Neuronal stem cell (in vitro differentiated cells): ENCODE data around the gene NTN1.

Source experiments
- DNase-seq: peaks from one replicate; pipeline ENCODE4 v3.0.0-alpha.2; 2013; ENCODE audit warnings: low spot score
- H2AFZ ChIP-seq: one replicate; pipeline ENCODE4 v1.6.1; 2013; ENCODE audit warnings: mild to moderate bottlenecking, low read length, inconsistent platforms
- H2AK5ac ChIP-seq: 2 replicates; pipeline ENCODE4 v1.6.1; 2013; ENCODE audit warnings: low read depth, mild to moderate bottlenecking, inconsistent platforms, low read length, moderate library complexity, mixed read lengths
- H2BK120ac ChIP-seq: 2 replicates; pipeline ENCODE4 v1.6.1; 2013; ENCODE audit warnings: low read depth, mild to moderate bottlenecking, inconsistent platforms, low read length, moderate library complexity, mixed read lengths
- H2BK12ac ChIP-seq: one replicate; pipeline ENCODE4 v1.6.1; 2013; ENCODE audit warnings: low read length, inconsistent platforms
- H2BK15ac ChIP-seq: 2 replicates; pipeline ENCODE4 v1.6.1; 2013; ENCODE audit warnings: mild to moderate bottlenecking, low read length, inconsistent platforms, mixed read lengths
- H2BK5ac ChIP-seq: one replicate; pipeline ENCODE4 v1.6.1; 2013; ENCODE audit warnings: inconsistent platforms, mild to moderate bottlenecking, low read length, moderate library complexity
- H3K14ac ChIP-seq: one replicate; pipeline ENCODE4 v1.6.1; 2013; ENCODE audit warnings: low read length, inconsistent platforms
- H3K18ac ChIP-seq: 2 replicates; pipeline ENCODE4 v1.6.1; 2013; ENCODE audit warnings: low read length, inconsistent platforms
- H3K23ac ChIP-seq: 2 replicates; pipeline ENCODE4 v1.6.1; 2013; ENCODE audit warnings: low read depth, mild to moderate bottlenecking, mixed read lengths, low read length, inconsistent platforms; ENCODE audit not compliant: poor library complexity
- H3K27ac ChIP-seq: replicated peaks from 3 replicates; pipeline ENCODE4 v1.5.1; 2013; ENCODE audit warnings: low read length, inconsistent platforms
- H3K27me3 ChIP-seq, 3 experiments: 2 replicates each; pipeline ENCODE4 v1.6.1; 2013; ENCODE audit warnings: low read length in 3 of 3, mild to moderate bottlenecking in 2 of 3, inconsistent platforms in 1 of 3, low read depth in 1 of 3, mixed read lengths in 1 of 3, moderate library complexity in 1 of 3; ENCODE audit not compliant: control insufficient read depth in 3 of 3, insufficient read depth in 3 of 3
- H3K36me3 ChIP-seq, 2 donors: replicated peaks in 1 of 2; 2 replicates each; pipeline ENCODE4 v1.6.1; 2013; ENCODE audit warnings: low read length in 2 of 2; ENCODE audit not compliant: control insufficient read depth in 2 of 2, insufficient read depth in 2 of 2
- H3K4ac ChIP-seq: 2 replicates; pipeline ENCODE4 v1.6.1; 2013; ENCODE audit warnings: inconsistent platforms, mild to moderate bottlenecking, low read length, moderate library complexity
- H3K4me1 ChIP-seq, 2 donors: 1 replicate in 1 of 2; 2 replicates in 1 of 2; pipeline ENCODE4 v1.6.1; 2013; ENCODE audit warnings: low read length in 2 of 2, low read depth in 1 of 2; ENCODE audit not compliant: control insufficient read depth in 2 of 2, insufficient read depth in 1 of 2
- H3K4me2 ChIP-seq: one replicate; pipeline ENCODE4 v1.6.1; 2013; ENCODE audit warnings: mild to moderate bottlenecking, low read length, inconsistent platforms; ENCODE audit not compliant: insufficient read depth, poor library complexity, severe bottlenecking
- H3K4me3 ChIP-seq, 2 donors: 2 replicates each; pipeline ENCODE4 v1.5.1; 2013; ENCODE audit warnings: low read length in 2 of 2, mild to moderate bottlenecking in 2 of 2, inconsistent platforms in 1 of 2, moderate library complexity in 1 of 2
- H3K79me1 ChIP-seq: one replicate; pipeline ENCODE4 v1.6.1; 2013; ENCODE audit warnings: low read depth, mild to moderate bottlenecking, inconsistent platforms, low read length, moderate library complexity
- H3K9ac ChIP-seq: one replicate; pipeline ENCODE4 v1.6.1; 2013; ENCODE audit warnings: mild to moderate bottlenecking, low read depth, low read length, inconsistent platforms; ENCODE audit not compliant: poor library complexity
- H3K9me3 ChIP-seq, 2 donors: replicated peaks in 1 of 2; 2 replicates each; pipeline versions ENCODE3 to v1.6.1; 2013; ENCODE audit warnings: low read length in 2 of 2, mild to moderate bottlenecking in 2 of 2, inconsistent platforms in 1 of 2, low read depth in 1 of 2, mixed read lengths in 1 of 2, moderate library complexity in 1 of 2; ENCODE audit not compliant: control insufficient read depth in 2 of 2, insufficient read depth in 1 of 2
- H4K8ac ChIP-seq: one replicate; pipeline ENCODE4 v1.6.1; 2013; ENCODE audit warnings: low read depth, mild to moderate bottlenecking, inconsistent platforms, low read length, moderate library complexity
- H4K91ac ChIP-seq: one replicate; pipeline ENCODE4 v1.6.1; 2013; ENCODE audit warnings: low read length, low read depth, mild to moderate bottlenecking, inconsistent platforms; ENCODE audit not compliant: poor library complexity
- WGBS, 2 donors: extraction: QIAGEN DNeasy Blood & Tissue Kit; methylation state at CpG; one replicate each; pipeline ENCODE4 v1.1.7; 2013; ENCODE audit warnings: missing lambda C conversion rate in 2 of 2, mixed read lengths in 1 of 2; ENCODE audit not compliant: insufficient read length in 2 of 2, insufficient replicate concordance in 1 of 2; ENCODE audit errors: extremely low coverage in 2 of 2; 5-methylcytosine and 5-hydroxymethylcytosine counted together

Gene NTN1

DNA sequence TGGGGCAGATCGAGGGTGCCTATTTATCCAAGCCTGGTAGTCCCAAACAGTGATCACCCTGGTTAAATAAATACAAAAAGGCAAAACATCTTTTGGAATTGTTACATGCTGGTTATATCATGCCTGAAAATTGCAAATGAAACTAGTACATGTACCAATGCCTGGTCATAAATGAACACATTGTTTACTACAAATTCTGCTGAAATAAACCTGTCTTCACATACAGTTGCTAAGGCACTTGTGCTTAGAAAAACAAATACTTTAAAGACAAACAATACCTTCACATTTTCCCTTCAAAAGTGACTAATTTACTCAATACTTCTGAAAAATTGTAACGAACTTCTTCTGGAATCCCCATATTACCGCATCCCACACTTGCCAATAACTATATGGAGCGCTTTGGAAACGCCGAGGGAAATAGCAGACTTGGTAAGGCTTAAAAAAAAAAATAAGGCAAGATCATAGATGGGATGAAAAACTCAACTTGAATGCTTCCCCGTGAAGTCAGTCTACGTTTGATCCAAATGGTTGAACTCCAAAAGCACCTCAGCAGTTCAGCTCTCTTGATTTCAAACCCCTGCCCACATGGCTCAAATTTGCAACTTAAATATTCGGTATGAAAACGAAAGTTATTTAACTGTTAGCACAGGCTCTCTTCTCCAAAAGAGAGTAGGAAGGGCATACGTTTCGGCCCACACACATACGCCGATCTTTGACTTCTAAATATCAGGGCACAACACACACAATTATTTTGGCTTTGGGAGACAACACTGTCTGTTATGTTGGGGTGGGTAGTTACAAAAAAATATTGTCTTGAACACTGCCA is 264.5 kb downstream of the NTN1 start:
- H3K23ac ChIP-seq, result no peak overlapping the region
- no peak overlapping the region for H3K4me3 ChIP-seq
- no peak overlapping the region for H3K4ac ChIP-seq
- DNase-seq, result no peak
- H3K79me1 ChIP-seq, result no peaks in the 10 kb centered on the region
- no peaks in the 10 kb centered on the region for H3K27me3 ChIP-seq
- no peak overlapping the region for H3K9ac ChIP-seq
- no peak overlapping the region for H2BK120ac ChIP-seq
- no peaks in the 10 kb centered on the region for H3K36me3 ChIP-seq
- H2AFZ ChIP-seq, result no peak overlapping the region
- no peak overlapping the region for H3K4me2 ChIP-seq
- H2BK12ac ChIP-seq, result no peak overlapping the region
- no peak overlapping the region for H2BK5ac ChIP-seq
- H2AK5ac ChIP-seq, result no peak overlapping the region
- H2BK15ac ChIP-seq, result no peak overlapping the region
- H4K8ac ChIP-seq, result no peak overlapping the region
- no peaks in the 10 kb centered on the region for H3K9me3 ChIP-seq
- no peak overlapping the region for H3K14ac ChIP-seq
- H3K4me1 ChIP-seq, result peaks cover 3 to 7% of the 10 kb centered on the region in 2 donors
- no CpG with 5 or more reads among the region's 14 CpGs for WGBS, 2 donors
- no peak overlapping the region for H3K27ac ChIP-seq
- no peak overlapping the region for H3K18ac ChIP-seq
- H4K91ac ChIP-seq, result no peak overlapping the region

DNA sequence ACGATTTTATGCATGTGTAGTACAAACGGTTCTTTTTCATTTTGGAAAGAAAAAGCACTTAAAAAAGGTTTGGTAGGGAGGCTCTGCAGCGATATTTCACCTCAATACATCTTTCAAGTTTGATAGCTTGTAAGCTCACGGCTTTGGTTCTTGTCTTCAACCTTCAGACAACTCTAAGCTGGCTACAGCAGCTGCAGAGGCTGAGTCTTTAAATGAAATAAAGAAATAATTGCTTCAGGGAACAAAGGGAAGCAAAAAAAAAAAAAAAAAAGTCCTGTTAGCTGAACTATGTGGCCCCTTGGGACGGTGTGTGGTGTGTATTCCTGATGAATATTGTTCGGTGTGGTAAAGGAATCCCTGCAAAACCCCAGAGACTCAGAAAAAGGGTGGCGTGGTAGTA is 265.1 kb downstream of the NTN1 start:
- no peak overlapping the region for H4K8ac ChIP-seq
- H3K9me3 ChIP-seq, result no peaks in the 10 kb centered on the region
- H2AFZ ChIP-seq, result no peak overlapping the region
- H3K79me1 ChIP-seq, result no peaks in the 10 kb centered on the region
- no peak overlapping the region for H2AK5ac ChIP-seq
- peaks cover 2 to 7% of the 10 kb centered on the region in 2 donors for H3K4me1 ChIP-seq
- no peak overlapping the region for H3K4ac ChIP-seq
- no peak overlapping the region for H3K23ac ChIP-seq
- no peak overlapping the region for H4K91ac ChIP-seq
- H3K14ac ChIP-seq, result no peak overlapping the region
- no peak overlapping the region for H3K27ac ChIP-seq
- no peak overlapping the region for H2BK12ac ChIP-seq
- H3K9ac ChIP-seq, result no peak overlapping the region
- DNase-seq, result no peak
- no peak overlapping the region for H3K4me2 ChIP-seq
- H2BK5ac ChIP-seq, result no peak overlapping the region
- H3K18ac ChIP-seq, result no peak overlapping the region
- no peak overlapping the region for H3K4me3 ChIP-seq
- no peaks in the 10 kb centered on the region for H3K27me3 ChIP-seq
- no peak overlapping the region for H2BK120ac ChIP-seq
- WGBS, 2 donors, result no CpG with 5 or more reads among the region's 7 CpGs
- no peak overlapping the region for H2BK15ac ChIP-seq
- H3K36me3 ChIP-seq, result no peaks in the 10 kb centered on the region

DNA sequence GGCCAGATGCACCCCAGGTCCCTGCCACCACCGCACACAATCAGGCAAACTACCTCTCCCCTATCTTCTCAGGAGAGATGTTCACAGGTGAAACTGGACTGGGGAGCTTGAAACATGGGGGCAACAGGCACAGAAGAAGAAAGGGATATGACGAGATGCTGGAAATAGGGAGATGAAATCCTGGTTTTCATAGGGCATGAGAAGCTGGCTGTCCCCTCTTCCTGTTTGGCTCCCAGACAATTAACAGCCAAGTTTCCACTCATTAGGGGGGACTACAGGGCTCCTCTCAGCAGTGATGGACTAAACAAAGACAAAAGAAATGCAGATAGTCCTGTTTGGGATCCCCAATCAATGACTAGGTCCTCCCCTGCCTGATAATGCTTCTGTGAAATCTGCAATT is 266.0 kb downstream of the NTN1 start:
- H2BK120ac ChIP-seq, result no peak overlapping the region
- no peak overlapping the region for H3K18ac ChIP-seq
- no peak overlapping the region for H3K23ac ChIP-seq
- H2AFZ ChIP-seq, result no peak overlapping the region
- H2BK12ac ChIP-seq, result no peak overlapping the region
- H3K14ac ChIP-seq, result no peak overlapping the region
- H3K9me3 ChIP-seq, result no peaks in the 10 kb centered on the region
- H2BK15ac ChIP-seq, result no peak overlapping the region
- H4K91ac ChIP-seq, result no peak overlapping the region
- H3K27ac ChIP-seq, result no peak overlapping the region
- WGBS, 2 donors, result no CpG with 5 or more reads among the region's 2 CpGs
- no peak overlapping the region for H2BK5ac ChIP-seq
- H3K4me1 ChIP-seq, result peaks cover 2 to 7% of the 10 kb centered on the region in 2 donors
- no peak for DNase-seq
- H3K9ac ChIP-seq, result no peak overlapping the region
- no peaks in the 10 kb centered on the region for H3K79me1 ChIP-seq
- H2AK5ac ChIP-seq, result no peak overlapping the region
- H3K27me3 ChIP-seq, result no peaks in the 10 kb centered on the region
- H3K36me3 ChIP-seq, result no peaks in the 10 kb centered on the region
- H3K4me2 ChIP-seq, result no peak overlapping the region
- no peak overlapping the region for H4K8ac ChIP-seq
- no peak overlapping the region for H3K4me3 ChIP-seq
- H3K4ac ChIP-seq, result no peak overlapping the region

DNA sequence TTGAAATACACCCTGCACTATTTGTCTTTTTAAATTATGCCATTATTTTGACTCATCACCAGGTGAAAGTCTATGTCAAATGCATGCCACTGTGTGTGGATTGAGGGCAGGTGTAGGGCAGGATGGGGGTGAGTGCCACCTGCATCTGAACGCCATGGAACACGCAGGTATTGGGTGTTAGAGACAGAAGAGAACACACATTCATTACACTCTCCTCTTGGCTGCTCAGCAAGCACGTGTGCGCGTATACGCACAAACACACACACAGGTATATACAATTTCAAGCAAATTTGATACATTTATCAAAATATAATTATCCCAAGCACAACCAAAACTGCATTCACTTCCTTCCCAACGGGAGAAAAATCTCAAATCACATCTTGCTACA is 268.9 kb downstream of the NTN1 start:
- Histone ChIP-seq H3K9ac (no peak overlapping the region), H3K4ac (no peak overlapping the region), H2BK5ac (no peak overlapping the region), H3K4me3 (no peak overlapping the region), H3K36me3 (no peaks in the 10 kb centered on the region), H3K79me1 (no peaks in the 10 kb centered on the region), H2AK5ac (no peak overlapping the region), H3K27ac (no peak overlapping the region), H3K9me3 (no peaks in the 10 kb centered on the region), H2BK12ac (no peak overlapping the region), H4K8ac (no peak overlapping the region), H2BK120ac (no peak overlapping the region), H3K23ac (no peak overlapping the region), H2AFZ (no peak overlapping the region), H3K4me2 (no peak overlapping the region), H3K18ac (no peak overlapping the region), H2BK15ac (no peak overlapping the region), H3K4me1 (peaks cover 2 to 7% of the 10 kb centered on the region in 2 donors), H4K91ac (no peak overlapping the region), H3K14ac (no peak overlapping the region), H3K27me3 (no peaks in the 10 kb centered on the region)
- DNase-seq, result no peak
- WGBS, 2 donors, result no CpG with 5 or more reads among the region's 7 CpGs
